Measurements from ENCODE around the gene HPSE2.

- TF ChIP-seq CTCF (IDR thresholded peaks at IDR 0.05) (no peak), EZH2 (IDR thresholded peaks at IDR 0.05; ENCODE audit: borderline replicate concordance, insufficient read depth, low read depth, low read length, poor library complexity, severe bottlenecking) (no peak)
Observed at GRCh38 chr10:98800263-98800662, 435.4 kb downstream of the HPSE2 start.
